ENCODE data around the gene MLLT3.
"Not testable (repeated sequence)": the region's sequence is repeated elsewhere in the genome, so short reads cannot be mapped to it uniquely, and the experiment has no call there.

MLLT3 gene

DNA sequence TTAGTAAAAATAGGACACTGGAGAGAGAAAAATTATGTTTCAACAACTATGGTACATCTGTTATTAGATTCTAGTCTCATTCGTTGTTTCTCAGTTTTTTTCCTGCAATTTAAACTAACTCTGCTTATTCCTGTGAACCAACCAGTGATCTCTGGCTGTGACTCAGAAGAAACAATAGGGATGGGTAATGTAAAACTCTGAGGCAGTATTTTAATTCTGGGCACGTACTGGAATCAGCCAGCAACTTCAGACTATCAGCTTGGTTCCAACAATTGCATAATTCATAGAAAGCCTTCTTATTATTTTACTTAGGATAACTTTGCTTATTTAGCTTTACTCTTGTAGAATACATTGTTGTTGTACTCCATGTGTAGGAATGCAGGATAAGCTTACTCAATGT is 28.8 kb downstream of the MLLT3 start:
- DNase-seq, result no peak

DNA sequence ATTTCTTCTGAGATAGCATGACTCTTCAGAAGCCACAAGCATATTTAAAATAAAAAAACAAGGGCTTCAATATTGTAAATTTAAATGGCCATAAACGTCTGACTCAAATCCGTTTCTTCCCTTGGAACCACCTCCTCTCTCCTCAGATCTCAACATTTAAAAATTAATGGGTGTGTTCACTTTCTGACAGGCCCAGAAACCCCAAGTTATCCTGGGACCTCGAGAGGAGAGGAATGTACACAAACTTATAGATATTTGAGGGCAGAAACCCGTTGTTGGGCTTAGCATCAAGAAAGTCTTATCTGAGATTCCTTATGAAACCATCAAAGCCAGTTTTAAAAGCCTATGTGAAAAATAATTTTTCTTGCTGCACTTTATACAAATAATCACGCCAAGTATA is 29.2 kb downstream of the MLLT3 start:
- DNase-seq, result no peak

DNA sequence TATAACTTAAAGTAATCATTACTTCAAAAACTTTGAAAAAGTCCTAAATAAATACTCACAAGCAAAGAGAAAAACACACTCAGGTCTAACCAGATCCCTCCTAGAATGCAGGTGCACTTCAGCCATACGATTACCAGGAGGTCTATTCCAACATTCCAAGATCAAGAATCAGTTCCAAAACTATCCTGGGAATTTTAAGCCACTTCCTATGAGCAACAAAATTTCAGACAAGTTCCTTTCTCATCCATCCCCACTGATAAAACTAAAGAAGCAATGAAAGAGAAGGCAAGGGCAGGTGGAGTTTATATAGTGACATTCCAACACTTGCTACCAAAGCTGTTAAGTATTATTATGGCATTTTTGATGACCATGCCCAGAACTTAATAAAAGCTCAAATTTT is 29.6 kb downstream of the MLLT3 start:
- no peak for DNase-seq

DNA sequence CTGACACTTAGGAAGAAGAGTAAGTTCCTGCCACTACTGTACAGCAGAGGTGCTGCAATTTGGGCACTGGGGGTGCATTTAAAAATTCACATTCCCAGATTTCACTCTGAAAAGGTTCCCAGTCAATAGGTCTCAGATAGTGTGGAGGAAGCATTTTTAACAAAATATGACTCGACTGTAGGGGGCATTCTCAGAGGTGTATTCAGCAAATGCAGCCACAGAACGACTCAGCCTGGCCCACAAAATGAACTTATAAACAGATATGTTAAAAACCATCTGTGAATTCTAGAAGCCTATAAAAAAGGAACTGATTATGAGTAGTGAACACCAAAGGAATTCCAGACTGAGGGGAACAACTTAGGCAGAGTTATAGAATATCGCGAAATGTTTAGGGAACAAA is 31.1 kb downstream of the MLLT3 start:
- DNase-seq, result no peak

DNA sequence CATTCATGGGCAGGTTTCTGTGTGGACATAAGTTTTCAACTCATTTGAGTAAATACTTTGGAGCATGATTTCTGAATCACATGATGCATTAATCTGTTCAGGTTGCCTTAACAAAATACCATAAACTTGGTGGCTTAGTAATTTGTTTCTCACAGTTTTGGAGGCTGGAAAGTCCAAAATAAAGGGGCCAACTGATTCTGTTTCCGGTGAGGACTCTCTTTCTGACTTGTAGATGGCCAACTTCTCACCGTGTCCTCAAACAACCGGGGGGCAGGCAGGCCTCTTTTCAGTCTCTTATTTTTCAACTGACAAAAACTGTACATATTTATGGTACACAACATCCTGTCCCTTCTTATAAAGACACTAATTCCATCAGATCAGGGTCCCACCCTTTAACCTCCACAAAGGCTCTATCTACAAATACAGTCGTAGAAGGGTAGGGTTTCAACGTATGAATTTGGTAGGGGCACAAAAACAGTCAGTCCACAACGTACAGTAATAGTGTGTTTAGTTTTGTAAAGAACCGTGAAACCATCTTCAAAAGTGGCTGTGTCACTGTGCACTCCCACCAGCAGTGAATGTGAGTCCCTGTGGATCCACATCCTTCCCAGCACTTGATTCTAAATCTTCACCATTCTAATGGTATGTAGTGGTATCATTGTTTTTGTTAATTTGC is 37.2 kb downstream of the MLLT3 start:
- DNase-seq, result no peak

DNA sequence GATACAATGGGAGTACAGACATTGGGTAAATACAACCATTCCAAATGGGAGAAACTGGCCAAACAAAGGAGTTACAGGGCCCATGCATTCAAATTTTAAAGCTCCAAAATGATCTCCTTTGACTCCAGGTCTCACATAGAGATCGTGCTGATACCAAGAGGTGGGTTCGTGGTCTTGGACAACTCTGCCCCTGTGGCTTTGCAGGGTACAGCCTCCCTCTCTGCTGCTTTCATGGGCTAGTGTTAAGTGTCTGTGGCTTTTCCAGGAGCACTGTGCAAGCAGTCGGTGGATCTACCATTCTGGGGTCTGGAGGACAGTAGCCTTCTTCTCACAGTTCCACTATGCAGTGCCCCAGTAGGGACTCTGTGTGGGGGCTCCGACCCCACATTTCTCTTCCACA is 39.2 kb downstream of the MLLT3 start:
- DNase-seq, result not testable (repeated sequence)

DNA sequence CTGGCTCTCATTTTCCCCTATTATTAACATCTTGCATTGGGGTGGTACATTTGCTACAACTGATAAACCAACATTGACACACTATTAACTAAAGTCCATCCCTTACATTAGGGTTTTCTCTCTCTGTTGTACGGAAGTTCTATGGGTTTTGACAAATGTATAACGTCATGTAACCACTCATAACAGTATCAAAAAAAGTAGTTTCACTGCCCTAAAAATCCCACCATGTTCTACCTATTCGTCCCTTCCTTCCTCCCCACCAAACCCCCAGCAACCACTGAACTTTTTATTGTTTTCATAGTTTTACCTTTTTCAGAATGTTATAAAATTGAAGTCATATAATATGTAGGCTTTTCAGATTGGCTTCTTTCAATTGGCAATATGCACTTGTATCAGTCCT is 40.1 kb downstream of the MLLT3 start:
- no peak for DNase-seq

DNA sequence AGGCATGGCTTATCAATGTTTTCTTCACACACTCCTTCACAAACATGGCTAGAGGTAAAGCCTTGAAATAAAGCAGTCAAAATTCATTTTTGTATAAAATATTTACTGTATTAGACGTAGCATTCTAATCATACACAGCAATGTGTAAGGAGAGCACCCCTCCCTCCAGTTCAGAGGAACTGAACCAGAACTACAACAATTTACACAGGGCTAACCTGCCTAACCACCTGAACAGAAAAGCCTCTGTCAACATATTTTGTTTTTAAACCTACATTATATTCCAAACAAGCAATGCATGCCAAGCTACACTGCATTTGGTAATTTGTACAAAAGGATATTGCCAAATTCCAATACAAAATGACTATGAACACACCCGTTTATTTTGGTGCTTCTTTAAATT is 41.6 kb downstream of the MLLT3 start:
- no peak for DNase-seq

DNA sequence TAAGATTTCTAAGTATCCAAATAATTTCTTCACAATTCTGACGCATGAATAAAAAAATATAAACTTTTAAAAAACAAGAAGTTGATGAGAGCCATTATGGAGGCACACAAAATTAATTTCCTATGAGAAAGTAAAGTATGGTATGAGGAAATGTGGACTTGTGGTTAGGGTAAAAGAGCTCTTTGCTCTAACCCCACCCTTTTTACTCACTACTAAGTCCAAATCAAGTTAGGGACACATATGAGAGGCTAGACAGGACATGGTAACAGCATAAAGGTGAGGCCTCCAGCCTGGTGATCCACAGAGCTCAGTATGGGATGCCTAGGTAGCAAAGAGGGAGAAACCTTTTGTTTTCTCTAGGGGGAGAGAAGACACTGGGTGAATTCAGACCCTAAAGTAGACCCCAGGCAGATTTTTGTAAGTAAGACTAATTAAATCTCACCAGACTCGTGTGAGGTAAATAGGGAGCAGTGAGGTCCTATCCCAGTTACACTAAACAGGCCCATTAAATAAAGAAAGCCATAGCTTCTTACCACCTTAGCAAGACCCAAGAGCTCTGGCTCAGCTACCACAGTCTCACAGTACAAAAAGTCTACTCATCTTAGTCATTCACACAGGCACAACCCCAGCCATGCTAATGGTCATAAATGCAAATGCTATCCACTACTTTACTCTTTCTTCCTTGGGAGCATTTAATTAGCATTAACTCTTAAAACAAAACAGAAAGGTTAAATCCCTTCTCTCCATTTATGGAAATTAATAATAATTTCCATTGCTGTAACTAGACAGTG is 42.6 kb downstream of the MLLT3 start:
- DNase-seq, result no peak

DNA sequence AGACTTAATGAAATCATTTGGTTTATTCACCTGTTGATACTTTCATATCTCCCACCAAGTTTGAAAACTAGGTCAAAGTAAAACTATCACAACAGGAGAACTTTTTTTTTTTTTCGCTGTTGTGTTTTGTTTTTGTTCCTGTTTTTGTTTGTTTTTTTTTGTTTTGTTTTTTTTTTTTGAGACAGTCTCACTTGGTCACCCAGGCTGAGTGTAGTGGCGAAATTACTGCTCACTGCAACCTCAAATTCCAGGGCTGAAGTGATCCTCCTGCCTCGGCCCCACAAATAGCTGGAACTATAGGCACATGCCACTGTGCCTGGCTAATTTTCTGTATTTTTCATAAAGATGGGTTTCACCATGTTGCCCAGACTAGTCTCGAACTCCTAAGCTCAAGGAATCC is 49.3 kb downstream of the MLLT3 start:
- no peak for DNase-seq

DNA sequence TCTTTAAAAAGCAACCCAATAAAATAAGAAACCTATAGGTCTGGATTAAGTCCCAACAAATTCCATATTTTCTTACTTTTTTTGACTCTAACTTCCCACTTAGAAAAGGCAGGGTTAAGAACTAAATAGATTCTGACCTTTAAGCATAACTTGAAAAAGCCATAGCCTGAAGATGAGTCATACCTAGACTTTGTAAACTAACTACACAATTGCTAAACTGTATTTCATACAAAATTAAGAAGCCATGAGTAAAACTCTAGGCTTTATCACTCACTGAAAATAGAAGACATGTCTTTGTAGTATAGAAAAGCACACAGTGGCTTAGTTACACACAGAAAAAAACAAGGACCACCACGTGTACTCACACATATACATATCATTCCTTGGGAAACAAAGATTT is 51.5 kb downstream of the MLLT3 start:
- no peak for DNase-seq

DNA sequence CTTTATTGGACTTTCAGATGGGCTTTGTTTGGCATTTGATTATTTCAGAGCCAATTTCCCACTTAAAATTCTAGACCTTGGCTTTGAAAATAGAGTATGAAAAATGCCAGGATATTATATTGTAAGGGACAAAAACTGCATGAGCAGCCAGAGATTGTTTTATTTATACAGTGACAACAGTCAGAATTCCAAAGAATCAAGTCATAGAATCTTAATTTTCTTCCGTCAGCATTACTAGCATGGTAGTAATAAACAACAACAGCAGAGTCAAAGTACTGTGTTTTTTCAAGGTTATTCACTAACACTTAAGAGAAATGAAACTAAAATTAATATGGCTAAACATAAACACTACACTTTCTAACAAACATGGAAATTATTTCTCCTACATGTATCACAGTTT is 52.2 kb downstream of the MLLT3 start:
- no peak for DNase-seq

DNA sequence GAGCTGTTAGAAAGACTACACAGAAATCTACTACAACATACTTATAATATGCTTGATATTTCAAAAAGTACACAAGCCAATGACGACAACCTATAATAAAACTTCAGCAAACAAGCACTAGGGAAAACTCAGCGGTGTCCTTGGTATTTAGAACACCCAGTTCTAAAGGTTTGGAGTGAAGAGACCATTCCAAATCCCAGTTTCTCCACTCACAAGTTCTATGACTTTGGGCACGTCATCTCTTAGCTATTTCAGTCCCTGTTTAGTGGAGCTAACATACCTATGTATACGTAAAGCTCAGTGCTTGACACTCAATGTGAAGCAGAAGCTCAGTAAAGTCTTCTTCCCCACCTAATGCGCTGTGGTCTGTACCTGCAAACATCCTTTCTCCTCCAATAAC is 52.8 kb downstream of the MLLT3 start:
- DNase-seq, result no peak

DNA sequence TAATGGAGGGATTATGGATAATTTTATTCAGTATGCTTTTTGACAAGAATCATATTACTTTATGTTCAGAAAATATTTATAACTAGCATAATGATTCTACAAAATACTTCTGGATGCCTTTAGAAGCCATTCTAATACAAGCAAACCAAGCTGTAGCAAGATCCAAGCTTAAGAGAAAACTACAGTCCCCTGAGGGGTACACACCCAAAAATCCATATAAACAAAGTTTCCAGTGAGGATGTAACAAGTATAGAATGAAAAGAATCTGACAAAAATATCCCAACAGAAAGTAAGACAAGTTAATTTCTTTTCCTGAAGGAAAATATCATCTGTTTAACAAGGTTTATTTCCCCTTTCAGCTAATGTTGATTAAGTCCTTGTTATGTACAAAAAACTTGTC is 53.9 kb downstream of the MLLT3 start:
- DNase-seq, result no peak

DNA sequence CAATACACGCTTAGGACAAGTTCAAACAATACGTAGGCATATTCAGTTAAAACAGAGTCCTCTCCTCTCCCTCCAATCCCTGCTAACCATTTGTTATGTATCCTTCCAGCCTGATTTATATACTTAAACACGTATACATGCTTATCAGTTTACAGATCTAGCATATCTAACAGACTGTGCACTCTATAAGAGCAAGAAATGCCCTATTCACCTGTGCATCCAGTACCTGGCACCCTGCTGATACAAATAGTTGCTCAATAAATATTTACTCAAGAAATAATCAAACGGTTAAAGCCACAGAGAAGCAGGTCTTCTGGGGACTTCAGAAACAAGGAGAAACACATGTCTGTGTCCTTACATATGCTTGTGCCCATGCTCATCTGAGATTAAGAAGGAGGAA is 55.9 kb downstream of the MLLT3 start:
- DNase-seq, result no peak

DNA sequence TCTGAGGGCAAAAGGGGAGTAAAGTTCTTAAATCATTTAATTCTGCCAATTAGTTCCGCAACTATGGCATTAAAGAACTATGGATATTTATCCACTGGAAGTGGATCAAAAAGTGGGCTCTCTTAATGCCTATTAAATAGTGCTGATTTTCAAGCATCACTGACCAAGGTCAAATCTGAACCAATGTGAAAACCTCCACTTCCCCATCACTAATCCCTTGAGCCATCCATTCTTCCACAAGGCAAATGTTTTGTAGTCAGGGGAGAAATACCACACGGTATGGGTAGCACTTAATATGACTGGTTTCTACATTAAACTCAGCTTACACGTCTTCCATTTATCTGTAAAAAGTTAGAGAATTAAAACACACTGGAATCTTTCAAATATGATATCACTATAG is 57.6 kb downstream of the MLLT3 start:
- no peak for DNase-seq

DNA sequence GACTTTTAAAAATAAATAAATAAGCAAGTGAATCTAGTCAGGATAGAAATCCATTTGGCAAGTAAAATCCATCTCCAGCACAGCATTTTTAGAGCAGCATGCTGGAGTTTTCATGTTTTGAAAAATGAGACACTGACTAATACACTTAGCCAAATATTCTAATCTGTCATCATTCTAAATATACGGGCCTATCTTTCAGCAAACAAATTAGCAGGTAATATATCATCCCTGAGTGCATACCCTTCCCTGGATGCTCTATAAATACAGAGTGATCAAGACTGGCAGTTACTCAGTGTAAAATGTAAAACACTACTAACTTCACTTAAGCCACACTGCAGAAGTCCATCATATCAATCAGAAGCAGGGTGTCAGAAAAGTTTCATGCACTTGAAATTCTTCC is 58.4 kb downstream of the MLLT3 start:
- DNase-seq, result no peak

DNA sequence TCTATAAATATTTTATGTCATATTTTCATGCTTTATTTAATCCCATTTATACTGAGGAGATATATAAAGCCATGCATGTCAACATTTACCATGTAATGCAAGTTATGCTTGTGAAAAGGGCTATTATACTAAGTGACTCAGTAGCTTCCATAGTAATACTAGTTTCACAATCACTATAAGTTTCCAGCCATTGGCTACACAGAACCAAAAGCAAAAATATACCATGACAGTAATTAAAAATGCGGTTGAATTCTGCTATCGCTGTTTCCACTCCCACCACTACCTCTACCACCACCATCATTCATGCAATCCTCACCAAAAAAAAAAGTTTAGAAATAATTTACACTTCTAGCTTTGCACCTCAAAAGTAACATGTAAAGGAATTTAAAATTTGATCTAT is 60.2 kb downstream of the MLLT3 start:
- DNase-seq, result no peak

DNA sequence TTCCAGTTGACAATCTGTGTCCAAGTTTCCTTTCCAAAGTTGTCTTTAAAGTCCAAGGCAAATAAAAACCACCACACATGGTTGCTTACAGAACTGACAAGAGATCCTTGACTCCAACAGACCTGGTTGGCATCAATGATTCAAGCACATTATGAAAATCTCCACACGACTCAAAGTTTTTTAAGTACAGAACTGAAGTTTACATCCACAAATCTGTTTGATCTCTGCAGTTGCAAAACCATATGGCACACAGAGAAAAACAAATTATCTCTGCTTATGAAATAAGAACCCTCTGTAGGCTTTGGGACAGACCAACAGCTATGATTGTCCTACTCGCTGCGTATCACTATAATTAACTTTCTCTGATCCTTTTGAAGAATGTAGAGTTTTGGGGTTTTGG is 60.8 kb downstream of the MLLT3 start:
- no peak for DNase-seq

DNA sequence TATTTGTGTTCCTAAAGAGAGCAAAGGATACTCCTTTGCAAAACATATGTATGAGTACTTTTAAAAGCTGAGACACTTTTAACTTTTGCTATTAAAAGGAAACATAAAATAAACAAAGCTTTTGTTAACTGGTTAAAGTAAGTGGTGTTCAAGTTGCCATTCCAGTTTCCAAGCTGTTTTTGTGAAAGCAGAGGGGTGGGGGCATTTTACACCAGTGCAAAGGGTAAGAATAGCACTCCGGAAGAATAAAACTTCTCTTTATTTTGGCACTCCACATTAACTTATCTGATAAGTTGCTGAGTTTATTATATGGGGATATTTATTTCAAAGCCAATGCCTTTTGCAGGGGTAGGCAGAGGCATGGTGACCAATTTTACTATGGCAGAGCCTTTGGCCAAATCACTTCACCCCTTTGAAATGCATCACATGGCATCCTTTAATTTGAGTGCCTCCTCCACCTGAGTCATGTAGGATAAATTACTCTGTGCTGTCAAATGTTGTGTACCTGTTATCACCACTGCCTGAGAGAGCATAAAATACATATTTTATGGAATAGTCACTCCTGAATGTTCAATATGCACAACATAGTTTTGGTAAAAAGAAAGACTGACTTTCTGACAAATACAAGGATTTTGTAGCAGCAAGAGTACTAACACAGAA is 62.9 kb downstream of the MLLT3 start:
- no peak for DNase-seq

DNA sequence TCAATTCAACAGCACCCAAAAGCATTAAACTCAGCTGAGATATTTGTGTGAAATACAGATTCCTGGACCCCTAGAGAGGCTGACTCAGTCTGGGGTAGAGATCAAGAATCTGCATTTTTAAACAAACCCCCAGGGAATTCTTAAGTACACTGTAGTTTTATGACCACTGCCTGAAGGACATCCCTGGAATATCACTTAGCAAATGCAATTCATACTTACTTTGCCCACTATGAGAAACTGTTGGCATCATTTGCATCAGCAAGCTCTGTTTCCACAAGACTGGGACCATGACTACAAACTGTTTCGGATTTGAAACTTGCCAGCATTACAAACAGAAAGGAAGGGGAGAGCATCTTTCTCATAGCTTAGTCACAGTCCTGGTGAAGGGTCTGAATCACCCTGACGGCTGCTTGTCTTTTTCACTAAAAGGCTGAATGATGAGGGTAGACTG is 63.7 kb downstream of the MLLT3 start:
- DNase-seq, result no peak

DNA sequence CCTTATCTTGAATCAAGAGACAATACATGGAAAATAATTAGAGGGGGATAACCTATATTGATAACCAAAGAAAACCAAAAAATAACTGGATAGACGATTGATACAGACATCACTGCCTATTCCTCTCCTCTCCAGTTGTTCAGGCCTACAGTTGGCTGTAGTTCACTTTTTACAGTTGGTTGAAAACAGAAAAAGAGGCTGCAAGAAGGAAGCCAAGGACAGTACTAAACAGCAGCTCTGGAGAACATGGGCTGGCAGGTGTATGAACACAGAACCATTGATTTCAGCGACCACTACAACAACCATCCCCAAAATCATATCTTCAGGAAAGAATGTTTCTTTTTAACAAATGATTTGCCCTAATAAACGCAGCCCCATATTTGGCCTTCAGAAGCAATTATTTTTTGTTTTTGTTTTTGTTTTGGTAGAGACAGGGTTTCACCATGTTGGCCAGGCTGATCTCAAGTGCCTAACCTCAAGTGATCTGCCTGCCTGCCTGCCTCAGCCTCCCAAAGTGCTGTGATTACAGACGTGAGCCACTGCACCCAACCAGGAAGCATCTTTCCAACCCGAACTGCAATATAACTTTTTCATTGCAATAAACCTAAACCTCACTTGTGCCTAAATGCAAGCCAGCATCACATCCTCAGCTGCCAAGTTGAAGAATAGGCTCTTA is 64.3 kb downstream of the MLLT3 start:
- DNase-seq, result no peak

DNA sequence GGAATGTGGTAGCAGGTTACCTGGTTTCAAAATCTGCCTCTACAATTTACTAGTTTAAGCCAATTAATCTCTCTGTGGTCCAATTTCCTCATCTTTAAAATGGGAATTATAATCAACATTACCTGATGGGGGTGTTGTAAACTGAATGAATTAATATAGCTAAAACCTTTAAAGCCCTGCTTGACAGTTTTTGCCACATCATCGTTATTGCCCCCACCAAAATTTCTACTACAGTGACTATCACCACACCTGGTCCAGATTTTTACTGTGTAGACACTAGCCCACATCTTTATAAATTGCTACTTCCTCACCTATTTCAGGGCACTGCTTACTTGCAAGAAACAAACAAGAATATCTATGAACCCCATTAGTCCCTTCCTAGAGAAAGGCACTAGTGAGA is 65.0 kb downstream of the MLLT3 start:
- no peak for DNase-seq

Data from CD4-positive, alpha-beta T cell treated with Interleukin-17A for 1 hour (primary cell).